Measurements from ENCODE around the gene OR52M1. TPM values are rescaled to one million over a fixed set of nuclear protein-coding genes. Genes with fewer than 3 reads are reported as not detected.

The OR52M1 gene
- total RNA-seq, 3 donors from 2014 or later (not counting 1 experiment from before 2014, with no cell fraction given): not detected

DNA sequence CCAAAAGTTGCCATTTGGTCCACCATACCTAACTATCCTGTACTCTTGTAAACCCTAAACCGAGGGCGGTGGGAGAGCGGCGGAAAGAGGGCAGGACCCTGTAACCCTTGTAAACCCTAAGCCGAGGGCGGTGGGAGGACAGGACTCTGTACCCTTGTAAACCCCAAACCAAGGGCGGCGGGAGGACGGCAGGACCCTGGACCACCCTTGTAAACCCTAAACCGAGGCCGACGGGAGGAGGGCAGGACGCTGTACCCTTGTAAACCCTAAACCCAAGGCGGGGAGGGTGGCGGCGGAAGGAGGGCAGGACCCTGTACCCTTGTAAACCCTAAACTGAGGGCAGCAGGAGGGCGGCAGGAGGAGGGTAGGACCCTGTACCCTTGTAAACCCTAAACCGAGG is 24.1 kb downstream of the OR52M1 start:
- TF ChIP-seq, protein P1, sequence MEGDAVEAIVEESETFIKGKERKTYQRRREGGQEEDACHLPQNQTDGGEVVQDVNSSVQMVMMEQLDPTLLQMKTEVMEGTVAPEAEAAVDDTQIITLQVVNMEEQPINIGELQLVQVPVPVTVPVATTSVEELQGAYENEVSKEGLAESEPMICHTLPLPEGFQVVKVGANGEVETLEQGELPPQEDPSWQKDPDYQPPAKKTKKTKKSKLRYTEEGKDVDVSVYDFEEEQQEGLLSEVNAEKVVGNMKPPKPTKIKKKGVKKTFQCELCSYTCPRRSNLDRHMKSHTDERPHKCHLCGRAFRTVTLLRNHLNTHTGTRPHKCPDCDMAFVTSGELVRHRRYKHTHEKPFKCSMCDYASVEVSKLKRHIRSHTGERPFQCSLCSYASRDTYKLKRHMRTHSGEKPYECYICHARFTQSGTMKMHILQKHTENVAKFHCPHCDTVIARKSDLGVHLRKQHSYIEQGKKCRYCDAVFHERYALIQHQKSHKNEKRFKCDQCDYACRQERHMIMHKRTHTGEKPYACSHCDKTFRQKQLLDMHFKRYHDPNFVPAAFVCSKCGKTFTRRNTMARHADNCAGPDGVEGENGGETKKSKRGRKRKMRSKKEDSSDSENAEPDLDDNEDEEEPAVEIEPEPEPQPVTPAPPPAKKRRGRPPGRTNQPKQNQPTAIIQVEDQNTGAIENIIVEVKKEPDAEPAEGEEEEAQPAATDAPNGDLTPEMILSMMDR (IDR thresholded peaks at IDR 0.05): no peak
- no peak for DNase-seq
- peaks cover 0 to under 1% of the 10 kb centered on the region in 2 donors for H3K9me3 Mint-ChIP-seq
- no peak overlapping the region for H3K27ac Mint-ChIP-seq
- H3K4me3 ChIP-seq (ENCODE audit: low read length): no peak overlapping the region
- no peak overlapping the region for H3K27ac ChIP-seq (ENCODE audit: low read length)
- H3K36me3 ChIP-seq (ENCODE audit: control insufficient read depth, insufficient read depth, low read length): no peaks in the 10 kb centered on the region
- no peak for ATAC-seq
- H3K9me3 ChIP-seq (ENCODE audit: control insufficient read depth, insufficient read depth, low read length): no peaks in the 10 kb centered on the region
- no peak overlapping the region for H3K4me3 Mint-ChIP-seq
- H3K36me3 Mint-ChIP-seq: no peaks in the 10 kb centered on the region
- no peaks in the 10 kb centered on the region for H3K4me1 Mint-ChIP-seq
- WGBS (ENCODE audit: insufficient coverage): 89% methylated on average over 18 of the region's 18 CpGs
- no peaks in the 10 kb centered on the region for H3K4me1 ChIP-seq (ENCODE audit: control insufficient read depth, insufficient read depth, low read length)
- H3K27me3 ChIP-seq (ENCODE audit: control insufficient read depth, insufficient read depth, low read length): no peaks in the 10 kb centered on the region
- intact Hi-C loops (cut with micrococcal nuclease): no loop called here
- peaks cover 2 to 9% of the 10 kb centered on the region in 2 donors for H3K27me3 Mint-ChIP-seq (ENCODE audit: low read depth in 2 of 2)

DNA sequence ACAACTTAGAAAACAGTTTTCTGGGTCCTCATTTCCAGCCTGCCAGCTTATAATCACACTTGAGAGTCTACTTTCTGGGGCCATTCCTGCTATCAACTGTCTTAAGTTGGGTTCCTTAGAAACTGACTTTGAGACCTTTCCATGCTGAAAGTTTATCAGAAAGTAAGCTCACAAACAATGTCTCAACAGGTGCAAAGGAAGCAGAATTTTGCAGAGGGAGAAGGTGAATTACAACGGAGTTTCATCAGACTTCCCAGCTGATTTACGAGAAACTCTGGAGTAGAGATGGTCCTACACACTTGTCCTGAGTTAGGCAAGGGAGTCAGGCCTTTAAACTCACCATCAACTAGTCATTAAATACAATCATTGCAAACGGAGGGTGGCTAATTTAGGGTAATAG is 31.9 kb downstream of the OR52M1 start:
- Mint-ChIP-seq H3K4me1 (no peaks in the 10 kb centered on the region), H3K27ac (no peak overlapping the region), H3K36me3 (no peaks in the 10 kb centered on the region), H3K27me3 (ENCODE audit: low read depth in 2 of 2) (peaks cover 39 to 56% of the 10 kb centered on the region in 2 donors), H3K9me3 (no peaks in the 10 kb centered on the region), H3K4me3 (no peak overlapping the region)
- DNase-seq (no peak), ATAC-seq (no peak)
- intact Hi-C loops (cut with micrococcal nuclease): no loop called here
- H3K27ac ChIP-seq (ENCODE audit: low read length): no peak overlapping the region
- no peak overlapping the region for H3K4me3 ChIP-seq (ENCODE audit: low read length)
- no peaks in the 10 kb centered on the region for H3K4me1 ChIP-seq (ENCODE audit: control insufficient read depth, insufficient read depth, low read length)
- TF ChIP-seq, protein P1 (IDR thresholded peaks at IDR 0.05): no peak
- H3K36me3 ChIP-seq (ENCODE audit: control insufficient read depth, insufficient read depth, low read length): no peaks in the 10 kb centered on the region
- no peaks in the 10 kb centered on the region for H3K27me3 ChIP-seq (ENCODE audit: control insufficient read depth, insufficient read depth, low read length)
- H3K9me3 ChIP-seq (ENCODE audit: control insufficient read depth, insufficient read depth, low read length): no peaks in the 10 kb centered on the region
- WGBS (ENCODE audit: insufficient coverage): 94% methylated on average over 3 of the region's 3 CpGs

DNA sequence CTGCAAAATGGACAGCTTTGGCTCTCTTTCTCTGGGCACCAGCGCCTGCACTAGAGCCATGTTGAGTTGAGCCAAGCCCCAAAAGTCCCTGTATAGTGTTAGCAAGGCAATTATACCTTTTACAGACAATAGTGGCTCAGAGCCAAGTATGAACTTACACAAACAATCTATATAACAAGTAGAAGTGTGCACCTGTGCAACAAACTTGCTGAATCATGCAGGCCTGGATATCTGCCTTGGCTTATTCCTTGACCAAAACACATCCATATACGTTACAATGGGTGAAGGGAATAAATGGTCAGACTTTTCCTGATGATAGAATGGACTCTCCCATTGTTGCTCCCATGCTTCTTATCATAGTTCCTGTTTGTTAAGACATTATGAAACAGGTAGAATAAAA is 32.8 kb downstream of the OR52M1 start:
- H3K4me1 ChIP-seq (ENCODE audit: control insufficient read depth, insufficient read depth, low read length): no peaks in the 10 kb centered on the region
- no peaks in the 10 kb centered on the region for H3K9me3 ChIP-seq (ENCODE audit: control insufficient read depth, insufficient read depth, low read length)
- no peaks in the 10 kb centered on the region for H3K4me1 Mint-ChIP-seq
- intact Hi-C loops (cut with micrococcal nuclease): no loop called here
- no peaks in the 10 kb centered on the region for H3K9me3 Mint-ChIP-seq
- H3K27me3 ChIP-seq (ENCODE audit: control insufficient read depth, insufficient read depth, low read length): no peaks in the 10 kb centered on the region
- no peak overlapping the region for H3K4me3 Mint-ChIP-seq
- no peak overlapping the region for H3K27ac ChIP-seq (ENCODE audit: low read length)
- H3K27ac Mint-ChIP-seq: no peak overlapping the region
- H3K27me3 Mint-ChIP-seq (ENCODE audit: low read depth in 2 of 2): peaks cover 39 to 57% of the 10 kb centered on the region in 2 donors
- no peaks in the 10 kb centered on the region for H3K36me3 Mint-ChIP-seq
- TF ChIP-seq, protein P1 (IDR thresholded peaks at IDR 0.05): no peak
- H3K4me3 ChIP-seq (ENCODE audit: low read length): no peak overlapping the region
- ATAC-seq (no peak), DNase-seq (no peak)
- H3K36me3 ChIP-seq (ENCODE audit: control insufficient read depth, insufficient read depth, low read length): no peaks in the 10 kb centered on the region
- WGBS (ENCODE audit: insufficient coverage): 76% methylated on average over 1 of the region's 2 CpGs

DNA sequence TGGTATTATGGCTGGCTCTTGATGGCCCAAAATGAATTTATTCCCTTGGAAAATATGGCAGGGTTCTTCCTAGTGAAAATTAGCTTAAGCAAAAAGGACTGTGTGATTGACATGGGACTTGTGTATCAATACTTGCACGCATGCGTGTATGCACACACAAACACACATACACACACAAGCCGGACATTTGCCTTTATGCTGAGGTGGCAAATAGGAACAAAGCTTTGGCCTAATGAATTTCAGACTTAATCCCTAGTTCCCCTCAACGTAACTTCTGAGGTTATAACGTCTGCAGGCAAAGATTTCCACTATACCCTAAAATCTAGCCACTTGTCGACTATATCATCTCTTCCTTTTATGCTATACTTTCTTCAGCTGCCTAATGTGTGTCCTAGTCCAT is 33.6 kb downstream of the OR52M1 start:
- WGBS (ENCODE audit: insufficient coverage): 97% methylated on average over 6 of the region's 6 CpGs
- no peak for ATAC-seq
- H3K36me3 Mint-ChIP-seq: no peaks in the 10 kb centered on the region

More for the DNA sequence above, 33.6 kb downstream of the OR52M1 start:
- Mint-ChIP-seq H3K27ac (no peak overlapping the region), H3K4me3 (no peak overlapping the region), H3K27me3 (ENCODE audit: low read depth in 2 of 2) (peaks cover 44 to 57% of the 10 kb centered on the region in 2 donors), H3K4me1 (no peaks in the 10 kb centered on the region), H3K9me3 (no peaks in the 10 kb centered on the region)
- intact Hi-C loops (cut with micrococcal nuclease): no loop called here
- H3K4me3 ChIP-seq (ENCODE audit: low read length): no peak overlapping the region
- no peaks in the 10 kb centered on the region for H3K27me3 ChIP-seq (ENCODE audit: control insufficient read depth, insufficient read depth, low read length)
- TF ChIP-seq, protein P1 (IDR thresholded peaks at IDR 0.05): no peak
- DNase-seq: no peak
- no peak overlapping the region for H3K27ac ChIP-seq (ENCODE audit: low read length)
- no peaks in the 10 kb centered on the region for H3K36me3 ChIP-seq (ENCODE audit: control insufficient read depth, insufficient read depth, low read length)
- no peaks in the 10 kb centered on the region for H3K4me1 ChIP-seq (ENCODE audit: control insufficient read depth, insufficient read depth, low read length)
- no peaks in the 10 kb centered on the region for H3K9me3 ChIP-seq (ENCODE audit: control insufficient read depth, insufficient read depth, low read length)

Measured in natural killer cell (primary cell).